HUES64 (cell line): Measurements from ENCODE around the gene SVIL.
"Not testable (repeated sequence)": the region's sequence is repeated elsewhere in the genome, so short reads cannot be mapped to it uniquely, and the experiment has no call there.

ENCODE experiments used
- H3K27ac ChIP-seq: 2 replicates; pipeline ENCODE4 v1.7.0; 2013; ENCODE audit warnings: low read depth, low read length, inconsistent platforms
- H3K27me3 ChIP-seq: 2 replicates; pipeline ENCODE4 v1.6.1; 2013; ENCODE audit warnings: mild to moderate bottlenecking, low read length; ENCODE audit not compliant: insufficient read depth
- H3K36me3 ChIP-seq: 2 replicates; pipeline ENCODE4 v1.6.1; 2013; ENCODE audit warnings: mild to moderate bottlenecking, low read length; ENCODE audit not compliant: insufficient read depth
- H3K4me1 ChIP-seq: 2 replicates; pipeline ENCODE4 v1.6.1; 2013; ENCODE audit warnings: mild to moderate bottlenecking, low read length, moderate library complexity; ENCODE audit not compliant: insufficient read depth
- H3K4me3 ChIP-seq: 2 replicates; pipeline ENCODE4 v1.5.1; 2013; ENCODE audit warnings: mild to moderate bottlenecking, low read length, moderate library complexity
- H3K9ac ChIP-seq: 2 replicates; pipeline ENCODE4 v1.6.1; 2013; ENCODE audit warnings: mild to moderate bottlenecking, low read depth, low read length
- H3K9me3 ChIP-seq: 2 replicates; pipeline ENCODE4 v1.6.1; 2013; ENCODE audit warnings: low read depth, low read length; ENCODE audit not compliant: insufficient read depth
- WGBS: fragments of 150-250, 120-280 bp; methylation state at CpG from one replicate; pipeline ENCODE4 v1.1.7; 2013; ENCODE audit warnings: missing lambda C conversion rate; 5-methylcytosine and 5-hydroxymethylcytosine counted together

SVIL gene

GRCh38 chr10:29470355-29470705 is 164.4 kb downstream of the SVIL start:
- Histone ChIP-seq H3K27ac (no peak overlapping the region), H3K36me3 (peaks cover 45% of the 10 kb centered on the region; the same call in 1 of the 2 replicates), H3K4me3 (no peak overlapping the region), H3K9me3 (no peaks in the 10 kb centered on the region), H3K4me1 (peaks cover 18% of the 10 kb centered on the region), H3K27me3 (no peaks in the 10 kb centered on the region), H3K9ac (no peak overlapping the region)
- 75% methylated on average over 16 of the region's 16 CpGs for WGBS

GRCh38 chr10:29469481-29470354 is 165.1 kb downstream of the SVIL start:
- no peak overlapping the region for H3K27ac ChIP-seq
- peaks cover 18% of the 10 kb centered on the region for H3K4me1 ChIP-seq
- H3K9me3 ChIP-seq: no peaks in the 10 kb centered on the region
- peaks cover 51% of the 10 kb centered on the region for H3K36me3 ChIP-seq
- H3K4me3 ChIP-seq: no peak overlapping the region
- no peak overlapping the region for H3K9ac ChIP-seq
- 91% methylated on average over 28 of the region's 28 CpGs for WGBS
- no peaks in the 10 kb centered on the region for H3K27me3 ChIP-seq

GRCh38 chr10:29465384-29465783 is 169.4 kb downstream of the SVIL start:
- Histone ChIP-seq H3K4me1 (peaks cover under 1% of the 10 kb centered on the region; the same call in 1 of the 2 replicates), H3K36me3 (peaks cover 71% of the 10 kb centered on the region), H3K27ac (no peak overlapping the region), H3K9me3 (peaks cover 4% of the 10 kb centered on the region; the same call in 1 of the 2 replicates), H3K4me3 (no peak overlapping the region), H3K27me3 (no peaks in the 10 kb centered on the region), H3K9ac (no peak overlapping the region)
- WGBS: 90% methylated on average over 8 of the region's 8 CpGs

- H3K9ac ChIP-seq, H3K4me3 ChIP-seq, H3K9me3 ChIP-seq, H3K4me1 ChIP-seq, H3K27me3 ChIP-seq, H3K27ac ChIP-seq: not testable (repeated sequence)
- H3K36me3 ChIP-seq: peaks cover 76% of the 10 kb centered on the region
- WGBS: 64% methylated on average over 3 of the region's 4 CpGs
Observed at GRCh38 chr10:29464671-29465171, 170.1 kb downstream of the SVIL start.

GRCh38 chr10:29461042-29461441 is 173.7 kb downstream of the SVIL start:
- H3K9ac ChIP-seq: no peak overlapping the region
- peaks cover 4% of the 10 kb centered on the region; the same call in 1 of the 2 replicates for H3K9me3 ChIP-seq
- no peaks in the 10 kb centered on the region for H3K27me3 ChIP-seq
- no peak overlapping the region for H3K4me3 ChIP-seq
- no peak overlapping the region for H3K27ac ChIP-seq
- 79% methylated on average over 5 of the region's 5 CpGs for WGBS
- H3K4me1 ChIP-seq: no peaks in the 10 kb centered on the region
- H3K36me3 ChIP-seq: peaks cover 64% of the 10 kb centered on the region

GRCh38 chr10:29458190-29458589 is 176.6 kb downstream of the SVIL start:
- H3K9ac ChIP-seq, H3K27ac ChIP-seq, H3K27me3 ChIP-seq, H3K4me1 ChIP-seq, H3K4me3 ChIP-seq, H3K9me3 ChIP-seq: not testable (repeated sequence)
- WGBS: 90% methylated on average over 24 of the region's 24 CpGs
- peaks cover 51% of the 10 kb centered on the region for H3K36me3 ChIP-seq

GRCh38 chr10:29455095-29455494 is 179.7 kb downstream of the SVIL start:
- 94% methylated on average over 7 of the region's 7 CpGs for WGBS
- H3K27me3 ChIP-seq: no peaks in the 10 kb centered on the region
- no peak overlapping the region for H3K4me3 ChIP-seq
- H3K9me3 ChIP-seq: no peaks in the 10 kb centered on the region
- H3K4me1 ChIP-seq: no peaks in the 10 kb centered on the region
- H3K36me3 ChIP-seq: peaks cover 21% of the 10 kb centered on the region
- no peak overlapping the region for H3K27ac ChIP-seq
- no peak overlapping the region for H3K9ac ChIP-seq

GRCh38 chr10:29454250-29454649 is 180.5 kb downstream of the SVIL start:
- H3K9ac ChIP-seq: no peak overlapping the region
- no peak overlapping the region for H3K4me3 ChIP-seq
- H3K36me3 ChIP-seq: peaks cover 13% of the 10 kb centered on the region; the same call in 1 of the 2 replicates
- no peaks in the 10 kb centered on the region for H3K9me3 ChIP-seq
- no peak overlapping the region for H3K27ac ChIP-seq
- no peaks in the 10 kb centered on the region for H3K27me3 ChIP-seq
- H3K4me1 ChIP-seq: no peaks in the 10 kb centered on the region
- 75% methylated on average over 4 of the region's 4 CpGs for WGBS

- H3K36me3 ChIP-seq: peaks cover 7% of the 10 kb centered on the region; the same call in 1 of the 2 replicates
- no peaks in the 10 kb centered on the region for H3K4me1 ChIP-seq
- no peaks in the 10 kb centered on the region for H3K27me3 ChIP-seq
- WGBS: 96% methylated on average over 8 of the region's 8 CpGs
- H3K9ac ChIP-seq: no peak overlapping the region
- H3K4me3 ChIP-seq: no peak overlapping the region
- no peaks in the 10 kb centered on the region for H3K9me3 ChIP-seq
- no peak overlapping the region for H3K27ac ChIP-seq
Observed at GRCh38 chr10:29452546-29452945, 182.2 kb downstream of the SVIL start.

GRCh38 chr10:29451946-29452345 is 182.8 kb downstream of the SVIL start:
- Histone ChIP-seq H3K4me1 (no peaks in the 10 kb centered on the region), H3K27ac (no peak overlapping the region), H3K9me3 (no peaks in the 10 kb centered on the region), H3K9ac (no peak overlapping the region), H3K36me3 (peaks cover under 1% of the 10 kb centered on the region; the same call in 1 of the 2 replicates), H3K4me3 (no peak overlapping the region), H3K27me3 (no peaks in the 10 kb centered on the region)
- 67% methylated on average over 4 of the region's 4 CpGs for WGBS

- H3K27ac ChIP-seq: no peak overlapping the region
- H3K4me3 ChIP-seq: no peak overlapping the region
- H3K36me3 ChIP-seq: no peaks in the 10 kb centered on the region
- H3K4me1 ChIP-seq: no peaks in the 10 kb centered on the region
- no peak overlapping the region for H3K9ac ChIP-seq
- H3K9me3 ChIP-seq: no peaks in the 10 kb centered on the region
- H3K27me3 ChIP-seq: no peaks in the 10 kb centered on the region
- 94% methylated on average over 6 of the region's 6 CpGs for WGBS
Observed at GRCh38 chr10:29450405-29450804, 184.4 kb downstream of the SVIL start.
